Esophagus squamous epithelium (tissue), 4 donors: ENCODE measurements around the gene UBE3B.

Source experiments
- POLR2A ChIP-seq, 4 donors: fragments of 450-650 bp; IDR thresholded peaks; one replicate each; pipeline ENCODE4 v1.6.1; 2017; ENCODE audit warnings: antibody characterized with exemption in 4 of 4, mild to moderate bottlenecking in 4 of 4, moderate library complexity in 3 of 4
- TF ChIP-seq, protein P1 (sequence below), 6 experiments: fragments of 450-650 bp in 4 of 6; fragments of 200-600 bp in 2 of 6; sonication (generic) in 2 of 6; IDR thresholded peaks; one replicate each; pipeline ENCODE4 v1.5.1; 2016 to 2019; ENCODE audit warnings: antibody characterized with exemption in 6 of 6, mild to moderate bottlenecking in 4 of 6, moderate library complexity in 4 of 6

DNA sequence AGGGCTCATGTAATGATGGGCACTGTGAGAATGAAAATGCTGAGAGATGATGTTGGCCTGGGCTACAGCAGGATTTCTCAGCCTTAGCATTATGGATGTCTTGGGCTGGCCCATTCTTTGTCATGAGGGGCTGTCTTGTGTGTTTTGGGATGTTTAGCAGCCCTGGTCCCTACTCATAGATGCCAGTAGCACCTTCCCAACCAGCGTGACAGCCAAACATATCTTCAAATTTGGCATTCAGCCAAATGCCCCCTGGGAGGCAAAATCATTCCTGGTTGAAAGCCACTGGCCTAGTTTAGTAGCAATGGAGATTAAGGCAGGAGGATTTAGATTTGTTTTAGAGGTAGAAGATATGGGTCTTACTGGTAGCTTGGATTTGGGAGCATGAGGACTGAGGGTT is 26.6 kb downstream of the UBE3B start:
- TF ChIP-seq, protein P1, sequence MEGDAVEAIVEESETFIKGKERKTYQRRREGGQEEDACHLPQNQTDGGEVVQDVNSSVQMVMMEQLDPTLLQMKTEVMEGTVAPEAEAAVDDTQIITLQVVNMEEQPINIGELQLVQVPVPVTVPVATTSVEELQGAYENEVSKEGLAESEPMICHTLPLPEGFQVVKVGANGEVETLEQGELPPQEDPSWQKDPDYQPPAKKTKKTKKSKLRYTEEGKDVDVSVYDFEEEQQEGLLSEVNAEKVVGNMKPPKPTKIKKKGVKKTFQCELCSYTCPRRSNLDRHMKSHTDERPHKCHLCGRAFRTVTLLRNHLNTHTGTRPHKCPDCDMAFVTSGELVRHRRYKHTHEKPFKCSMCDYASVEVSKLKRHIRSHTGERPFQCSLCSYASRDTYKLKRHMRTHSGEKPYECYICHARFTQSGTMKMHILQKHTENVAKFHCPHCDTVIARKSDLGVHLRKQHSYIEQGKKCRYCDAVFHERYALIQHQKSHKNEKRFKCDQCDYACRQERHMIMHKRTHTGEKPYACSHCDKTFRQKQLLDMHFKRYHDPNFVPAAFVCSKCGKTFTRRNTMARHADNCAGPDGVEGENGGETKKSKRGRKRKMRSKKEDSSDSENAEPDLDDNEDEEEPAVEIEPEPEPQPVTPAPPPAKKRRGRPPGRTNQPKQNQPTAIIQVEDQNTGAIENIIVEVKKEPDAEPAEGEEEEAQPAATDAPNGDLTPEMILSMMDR (IDR thresholded peaks at IDR 0.05): no peak
- TF ChIP-seq POLR2A (IDR thresholded peaks at IDR 0.05): no peak
